ENCODE results near the gene PINLYP.
"Not testable (repeated sequence)": the region's sequence is repeated elsewhere in the genome, so short reads cannot be mapped to it uniquely, and the experiment has no call there.

PINLYP gene

GRCh38 chr19:43595999-43596841, 20.6 kb downstream of the PINLYP start, which contains the start of the genes IRGQ and ZNF576:
IRGQ (minus strand) TSS chr19:43596134; CDS start chr19:43595338, 796 bp downstream.
ZNF576 (plus strand) TSS chr19:43596595; CDS start chr19:43597109, 514 bp downstream.
- DNase-seq (ENCODE audit: extremely low read depth, low read depth): peak; percentile 98
- TF ChIP-seq, protein P1, sequence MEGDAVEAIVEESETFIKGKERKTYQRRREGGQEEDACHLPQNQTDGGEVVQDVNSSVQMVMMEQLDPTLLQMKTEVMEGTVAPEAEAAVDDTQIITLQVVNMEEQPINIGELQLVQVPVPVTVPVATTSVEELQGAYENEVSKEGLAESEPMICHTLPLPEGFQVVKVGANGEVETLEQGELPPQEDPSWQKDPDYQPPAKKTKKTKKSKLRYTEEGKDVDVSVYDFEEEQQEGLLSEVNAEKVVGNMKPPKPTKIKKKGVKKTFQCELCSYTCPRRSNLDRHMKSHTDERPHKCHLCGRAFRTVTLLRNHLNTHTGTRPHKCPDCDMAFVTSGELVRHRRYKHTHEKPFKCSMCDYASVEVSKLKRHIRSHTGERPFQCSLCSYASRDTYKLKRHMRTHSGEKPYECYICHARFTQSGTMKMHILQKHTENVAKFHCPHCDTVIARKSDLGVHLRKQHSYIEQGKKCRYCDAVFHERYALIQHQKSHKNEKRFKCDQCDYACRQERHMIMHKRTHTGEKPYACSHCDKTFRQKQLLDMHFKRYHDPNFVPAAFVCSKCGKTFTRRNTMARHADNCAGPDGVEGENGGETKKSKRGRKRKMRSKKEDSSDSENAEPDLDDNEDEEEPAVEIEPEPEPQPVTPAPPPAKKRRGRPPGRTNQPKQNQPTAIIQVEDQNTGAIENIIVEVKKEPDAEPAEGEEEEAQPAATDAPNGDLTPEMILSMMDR (IDR thresholded peaks at IDR 0.05; ENCODE audit: low read depth, low read length, missing control alignments): no peak
- peak within 1 kb of the TSS; percentile 72 for H3K4me3 ChIP-seq (replicated peaks; ENCODE audit: low read depth, low read length)

GRCh38 chr19:43596842-43597461, 21.4 kb downstream of the PINLYP start:
- H3K4me3 ChIP-seq (replicated peaks; ENCODE audit: low read depth, low read length): peak overlapping the region; percentile 72
- TF ChIP-seq, protein P1 (IDR thresholded peaks at IDR 0.05; ENCODE audit: low read depth, low read length, missing control alignments): no peak
- no peak for DNase-seq (ENCODE audit: extremely low read depth, low read depth)

GRCh38 chr19:43597876-43598275, 22.3 kb downstream of the PINLYP start:
- peak overlapping the region; percentile 72 for H3K4me3 ChIP-seq (replicated peaks; ENCODE audit: low read depth, low read length)

GRCh38 chr19:43598445-43599240, 23.0 kb downstream of the PINLYP start:
- DNase-seq (ENCODE audit: extremely low read depth, low read depth): no peak
- TF ChIP-seq, protein P1 (IDR thresholded peaks at IDR 0.05; ENCODE audit: low read depth, low read length, missing control alignments): no peak
- no peak overlapping the region; the same call in 1 of the 2 replicates for H3K4me3 ChIP-seq (replicated peaks; ENCODE audit: low read depth, low read length)

More at GRCh38 chr19:43597876-43598275, 22.3 kb downstream of the PINLYP start:
- TF ChIP-seq, protein P1 (IDR thresholded peaks at IDR 0.05; ENCODE audit: low read depth, low read length, missing control alignments): no peak
- no peak for DNase-seq (ENCODE audit: extremely low read depth, low read depth)

DNA sequence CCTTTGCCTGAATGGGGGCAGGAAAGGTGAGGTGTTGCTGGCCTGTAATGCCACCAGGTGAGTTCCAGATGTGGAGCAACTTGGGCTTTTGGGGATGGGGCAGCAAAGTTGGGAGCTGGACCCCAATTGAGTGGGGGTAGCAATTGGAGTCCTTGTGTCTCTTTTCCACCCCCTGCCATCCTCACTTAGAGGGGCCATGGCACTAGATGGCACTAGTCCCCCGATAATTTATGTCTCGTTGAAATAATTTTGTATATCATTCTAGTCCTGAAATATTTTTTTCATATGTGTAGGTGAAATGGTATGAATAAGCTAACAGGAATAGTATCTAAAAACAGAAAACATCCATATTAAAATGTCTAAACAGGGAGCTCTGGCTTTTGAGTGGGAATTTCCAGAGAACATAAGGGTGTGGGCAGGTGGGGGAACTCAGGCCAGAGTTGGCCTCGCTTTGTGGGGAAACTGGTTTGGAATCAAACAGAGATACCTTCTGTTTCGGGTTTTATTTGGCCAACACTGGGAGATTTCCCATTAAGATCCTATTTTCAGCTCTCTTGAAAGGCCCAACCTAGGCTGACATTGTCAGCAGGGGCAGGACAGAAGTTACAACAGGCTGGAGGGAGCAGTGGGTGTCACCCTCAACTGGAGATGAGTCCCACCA, 24.2 kb downstream of the PINLYP start:
- no peak overlapping the region for H3K4me3 ChIP-seq (replicated peaks; ENCODE audit: low read depth, low read length)
- no peak for DNase-seq (ENCODE audit: extremely low read depth, low read depth)
- TF ChIP-seq, protein P1 (IDR thresholded peaks at IDR 0.05; ENCODE audit: low read depth, low read length, missing control alignments): no peak

DNA sequence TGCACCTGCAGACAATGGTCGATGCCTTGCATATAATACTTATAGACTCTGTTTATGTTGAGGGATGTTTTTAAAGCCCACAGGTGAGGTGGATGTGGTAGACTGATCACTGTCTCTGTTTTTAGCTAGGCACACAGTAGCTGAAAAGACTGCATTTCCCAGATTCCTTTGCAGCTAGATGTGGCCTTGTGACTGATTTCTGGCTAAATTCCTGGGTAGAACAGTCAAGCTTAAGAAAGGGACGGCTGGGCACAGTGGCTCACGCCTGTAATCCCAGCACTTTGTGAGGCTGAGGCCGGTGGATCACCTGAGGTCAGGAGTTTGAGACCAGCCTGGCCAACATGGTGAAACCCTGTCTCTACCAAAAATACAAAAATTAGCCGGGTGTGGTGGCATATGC, 24.7 kb downstream of the PINLYP start:
- not testable (repeated sequence) for H3K4me3 ChIP-seq (replicated peaks; ENCODE audit: low read depth, low read length); DNase-seq (ENCODE audit: extremely low read depth, low read depth)
